Ramos (cell line): Measurements from ENCODE around the gene ERFE.

Experiments
- in situ Hi-C: fragments of 300-500 bp; cut with MboI; formaldehyde crosslinking; loops from one replicate; pipeline ENCODE4 v1.14.3; 2022; ENCODE audit warnings: low sequenced_read_pairs; ENCODE audit not compliant: unreplicated experiment

The ERFE gene

DNA sequence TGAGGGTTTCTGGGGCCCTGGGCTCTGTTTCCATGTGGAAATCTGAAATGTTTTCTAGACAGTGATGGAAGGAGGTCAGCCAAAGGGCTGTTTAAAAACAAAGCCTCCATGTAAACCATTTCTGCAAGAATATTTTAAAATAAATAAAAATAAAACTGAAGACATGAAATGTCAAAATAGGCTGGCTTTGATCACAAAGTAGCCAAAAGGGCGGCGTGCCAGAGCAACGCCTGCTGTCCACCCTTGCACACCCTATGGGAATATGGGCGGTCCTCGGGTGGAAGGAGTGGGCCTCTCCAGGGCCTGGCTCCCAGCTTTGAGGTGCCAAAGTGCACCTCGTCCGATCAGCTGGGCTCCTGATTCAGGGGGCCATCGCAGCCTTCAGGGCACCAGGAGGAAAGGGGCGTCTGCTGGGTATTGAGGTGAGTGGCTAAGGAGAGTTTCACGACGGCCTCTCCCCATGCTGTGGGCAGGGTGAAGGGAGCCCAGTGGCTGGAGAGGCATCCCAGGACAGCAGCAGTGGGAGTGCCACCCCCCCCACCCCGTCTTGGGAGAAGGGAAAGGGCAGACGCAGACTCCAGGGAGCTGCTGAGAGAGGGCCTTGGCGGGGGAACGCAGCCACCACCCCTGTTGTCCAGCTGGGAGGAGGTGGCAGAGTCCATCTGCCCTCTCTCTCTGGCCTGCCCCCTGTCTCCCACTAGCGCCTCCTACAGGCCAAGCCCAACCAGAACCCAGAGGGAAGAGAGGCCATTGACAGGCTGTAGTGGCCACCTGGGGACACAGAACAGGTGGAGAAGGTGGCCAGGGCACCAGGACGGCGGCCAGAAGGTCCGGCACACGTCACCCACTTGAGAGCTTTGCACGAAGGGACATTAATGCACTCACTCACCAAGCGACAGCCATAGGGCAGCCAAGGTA is 5.7 kb upstream of the ERFE start:
- in situ Hi-C loops, result no loop called here

DNA sequence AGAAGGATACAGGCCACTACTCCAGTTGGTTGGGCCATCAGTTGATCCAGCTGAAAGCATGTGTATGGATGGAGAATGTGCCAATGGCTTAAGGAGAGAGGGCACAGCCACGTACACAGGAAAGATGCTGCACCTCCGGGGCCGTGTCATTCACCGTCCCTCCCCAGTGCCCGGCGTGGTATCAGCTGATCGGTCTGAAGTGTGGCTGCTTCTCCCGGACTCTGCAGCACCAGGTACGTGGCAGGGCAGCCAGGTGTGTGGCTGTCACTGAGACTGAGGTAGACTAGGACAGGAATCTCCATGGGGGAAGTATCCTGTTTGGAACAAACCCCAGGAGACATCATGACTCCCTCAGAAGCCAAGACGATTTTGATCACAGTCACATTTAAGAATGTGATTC is 4.2 kb upstream of the ERFE start:
- in situ Hi-C loops, result no loop called here

DNA sequence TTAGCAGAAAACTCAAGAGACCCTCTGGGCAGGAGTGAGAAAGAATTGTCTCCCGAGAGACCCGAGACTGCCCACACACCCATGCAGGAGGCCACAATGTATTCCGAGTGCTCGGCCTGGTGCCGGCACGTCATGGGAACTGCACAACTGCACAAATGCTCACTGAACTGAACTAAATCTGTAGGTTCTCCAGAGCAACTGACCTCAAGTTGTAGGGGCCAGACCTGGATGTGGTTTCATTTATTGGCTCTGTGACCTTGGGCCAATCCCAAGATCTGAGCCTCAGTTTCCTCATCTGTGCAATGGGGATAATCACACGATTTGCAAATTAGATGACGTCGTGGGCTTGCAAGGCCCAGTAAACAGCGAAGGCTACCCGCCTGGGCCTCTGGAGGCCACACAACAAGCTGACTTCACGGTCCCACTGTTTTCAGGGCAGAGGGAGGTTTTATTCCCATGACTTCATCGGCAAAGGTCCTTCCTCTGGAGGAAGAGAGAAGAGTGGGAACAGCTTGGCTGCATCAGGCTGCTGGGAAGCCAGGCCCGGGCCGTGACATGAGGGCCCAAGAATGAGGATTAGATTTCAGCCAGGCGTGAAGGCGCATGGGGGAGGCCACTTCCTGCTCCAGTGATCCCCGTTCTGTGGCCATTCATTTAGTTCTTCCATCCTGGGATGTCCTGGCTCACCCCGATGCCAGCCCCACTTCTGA is 3.6 kb upstream of the ERFE start:
- in situ Hi-C loops, result no loop called here

DNA sequence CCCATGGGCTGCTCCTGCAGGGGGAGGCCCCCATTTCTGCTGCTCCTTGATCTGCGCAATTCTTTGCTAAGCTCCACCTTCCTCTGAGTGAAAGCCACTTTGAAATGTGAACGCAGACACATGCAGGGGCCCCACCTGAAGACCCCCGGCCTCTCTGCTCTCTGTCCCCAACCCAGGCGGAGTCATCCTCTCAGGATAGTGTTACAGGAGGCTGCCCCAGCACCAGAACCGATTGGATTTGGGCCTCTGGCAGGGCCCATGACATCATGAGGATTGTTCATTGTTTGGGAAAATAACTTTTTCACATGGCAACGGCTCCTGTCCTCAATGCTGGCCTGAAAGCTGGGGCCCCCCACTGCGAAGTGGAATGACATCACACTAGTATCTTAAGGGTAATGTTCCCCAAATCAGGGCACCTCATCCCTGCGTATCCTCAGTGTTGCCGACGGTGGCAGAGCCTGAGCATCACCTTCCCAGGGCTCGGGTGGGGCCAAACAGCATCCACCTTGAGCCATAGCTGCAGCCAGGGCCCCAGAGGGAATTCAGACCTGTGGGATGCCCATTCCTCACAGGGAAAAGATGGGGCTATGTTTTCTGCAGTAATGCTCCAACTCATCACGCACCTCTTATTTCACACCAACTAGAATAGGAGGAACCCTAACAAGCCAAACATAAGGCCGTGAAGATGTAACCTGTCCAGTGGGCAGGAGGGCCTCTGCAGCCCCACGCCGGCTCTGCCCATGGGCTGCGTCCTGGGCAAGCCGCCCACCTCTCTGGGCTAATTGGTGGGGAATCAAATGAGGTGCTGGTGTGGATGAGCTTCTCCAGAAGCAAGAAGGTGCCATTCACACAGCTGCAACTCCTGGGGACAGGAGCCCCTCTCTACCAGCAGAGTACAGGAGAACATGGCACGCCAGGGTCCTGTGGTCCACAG is 2.7 kb upstream of the ERFE start:
- in situ Hi-C loops, result no loop called here

DNA sequence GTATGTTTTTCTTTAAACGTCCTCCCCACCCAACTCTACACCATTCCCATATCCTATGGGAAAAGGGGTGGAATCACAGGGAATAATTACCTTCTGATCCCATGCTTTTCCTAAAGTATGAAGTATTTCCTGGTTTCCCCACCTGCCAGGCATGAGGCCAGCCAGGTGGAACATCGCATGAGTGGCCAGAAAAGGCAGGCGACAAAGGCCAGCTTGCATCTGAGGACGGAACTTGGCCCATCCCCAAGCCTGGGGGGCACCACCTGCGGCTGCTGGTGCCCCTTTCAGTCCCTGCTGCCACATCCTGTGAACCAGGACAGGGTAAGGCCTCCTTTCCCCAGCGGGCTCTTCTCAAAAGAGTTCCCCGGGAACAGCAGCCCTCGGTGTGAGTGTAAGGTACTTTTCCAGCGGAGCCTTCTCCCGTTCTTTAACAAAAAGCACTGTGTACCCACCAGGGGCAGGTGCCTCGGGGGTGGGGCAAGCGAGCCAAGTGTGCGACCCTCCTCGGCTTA is 1.2 kb upstream of the ERFE start:
- in situ Hi-C loops, result no loop called here

DNA sequence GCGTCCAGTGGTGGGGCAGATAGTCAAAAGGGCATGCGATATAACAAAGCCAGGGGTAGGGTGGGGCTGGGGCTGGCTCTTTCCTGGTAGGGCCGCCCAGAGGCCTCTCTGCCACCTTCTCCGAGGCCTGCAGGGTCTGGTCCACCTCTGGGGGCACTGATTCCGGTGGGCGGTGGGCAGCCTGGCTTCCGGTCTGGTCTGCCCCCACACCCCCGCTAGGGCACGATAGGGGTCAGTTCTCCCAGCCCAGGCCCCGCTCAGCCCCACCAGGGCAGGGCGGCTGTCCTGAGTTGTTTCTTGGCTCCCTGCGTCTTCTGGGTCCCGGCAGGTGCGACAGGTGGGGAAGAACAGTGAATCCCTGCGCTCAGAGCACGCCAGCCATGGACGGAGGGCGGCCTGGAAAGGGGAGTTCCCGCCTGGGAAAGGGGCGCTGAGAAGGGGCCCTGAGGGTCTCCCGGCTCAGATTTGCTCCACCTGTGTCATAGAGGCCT is 707 bp upstream of the ERFE start:
- in situ Hi-C loops, result no loop called here

DNA sequence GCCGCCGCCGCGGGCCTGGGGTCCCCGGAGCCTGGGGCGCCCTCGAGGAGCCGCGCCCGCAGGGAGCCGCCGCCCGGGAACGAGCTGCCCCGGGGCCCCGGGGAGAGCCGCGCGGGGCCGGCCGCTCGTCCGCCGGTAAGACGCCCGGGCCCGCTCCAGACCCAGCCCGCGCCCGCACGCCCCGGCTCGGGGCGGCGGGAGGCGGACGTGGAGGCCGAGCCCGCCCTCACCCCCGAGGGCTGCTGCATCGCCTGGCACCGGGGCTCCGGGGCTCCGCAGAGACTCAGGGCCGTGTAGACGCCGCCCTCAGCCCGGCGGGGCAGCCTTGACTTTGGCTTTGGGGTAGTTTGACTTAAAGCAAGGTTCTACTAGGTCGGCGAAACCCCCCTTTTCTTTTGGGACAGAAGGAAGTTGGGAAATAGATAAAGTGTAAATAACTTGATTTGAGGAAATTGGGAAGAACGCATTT is 335 bp downstream of the ERFE start:
- in situ Hi-C loops, result no loop called here

DNA sequence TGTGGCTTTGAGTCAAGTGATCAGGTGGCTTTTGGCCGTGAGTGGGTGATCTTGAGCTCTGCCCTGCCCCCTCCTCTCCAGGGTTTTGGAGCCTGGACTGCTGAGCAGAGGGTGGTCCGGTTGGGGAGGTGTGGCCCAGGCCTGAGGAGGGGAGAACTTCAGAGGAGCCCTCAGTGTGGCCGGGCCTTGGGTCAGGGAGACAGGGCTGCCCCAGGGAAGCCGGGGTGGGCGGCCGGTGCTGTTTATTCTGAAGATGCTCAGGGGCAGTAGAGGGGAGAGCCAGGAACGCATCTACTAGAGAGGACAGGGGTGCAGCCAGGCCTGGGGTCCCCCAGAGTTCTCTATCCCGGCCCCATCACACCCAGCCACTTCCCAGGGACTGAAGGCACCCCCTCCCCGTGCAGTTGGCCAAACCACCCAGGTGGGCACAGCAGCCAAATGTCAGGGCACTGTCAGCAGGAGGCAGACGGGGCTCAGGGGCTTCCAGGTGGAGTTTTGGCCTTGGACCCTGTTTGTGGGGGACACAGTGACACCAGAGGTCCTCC is 963 bp downstream of the ERFE start:
- in situ Hi-C loops, result no loop called here

DNA sequence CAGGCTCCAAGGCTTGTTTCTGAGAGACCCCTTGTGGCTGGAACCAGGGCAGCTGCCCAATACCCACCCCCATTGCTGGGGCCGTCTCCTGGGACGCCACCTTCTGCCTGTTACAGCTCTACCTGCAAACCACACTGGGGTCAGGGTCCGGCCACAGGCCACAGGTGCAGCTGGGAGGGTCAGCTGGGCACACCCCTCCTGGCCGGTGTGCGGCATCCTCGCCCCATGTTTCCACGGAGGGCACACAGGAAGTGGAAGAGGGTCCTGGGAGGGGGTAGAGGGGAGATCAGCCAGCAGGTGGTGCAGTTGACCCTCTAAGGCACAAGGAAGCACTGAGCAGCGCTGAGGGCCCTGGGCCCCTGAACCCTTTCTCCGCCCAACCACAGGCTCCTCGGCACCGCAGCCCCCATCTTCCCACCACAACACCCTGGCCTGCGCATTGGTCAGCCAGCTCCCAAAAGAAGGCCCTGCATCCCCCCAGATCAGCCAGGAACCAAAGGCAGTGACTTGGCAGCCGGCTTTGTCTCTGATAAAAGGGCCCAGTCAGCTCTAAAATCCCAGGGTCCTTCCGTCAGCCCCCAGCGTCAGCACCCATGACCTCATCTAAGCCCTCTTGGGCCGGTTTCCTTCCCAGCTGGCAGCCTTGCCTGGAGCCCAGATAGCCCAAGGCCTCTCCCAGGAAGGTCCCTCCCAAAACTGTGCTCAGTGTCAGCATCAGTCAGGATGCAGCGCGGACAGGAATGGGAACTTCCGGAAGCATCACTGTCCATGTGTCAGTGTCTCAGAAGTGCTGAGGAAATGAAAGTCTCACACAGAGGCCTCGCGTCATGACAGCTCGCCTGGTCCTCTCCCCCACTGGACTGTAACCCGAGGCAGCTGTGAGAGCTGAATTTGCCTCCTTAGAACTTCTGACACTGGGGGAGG is 1.7 kb downstream of the ERFE start:
- in situ Hi-C loops, result no loop called here

DNA sequence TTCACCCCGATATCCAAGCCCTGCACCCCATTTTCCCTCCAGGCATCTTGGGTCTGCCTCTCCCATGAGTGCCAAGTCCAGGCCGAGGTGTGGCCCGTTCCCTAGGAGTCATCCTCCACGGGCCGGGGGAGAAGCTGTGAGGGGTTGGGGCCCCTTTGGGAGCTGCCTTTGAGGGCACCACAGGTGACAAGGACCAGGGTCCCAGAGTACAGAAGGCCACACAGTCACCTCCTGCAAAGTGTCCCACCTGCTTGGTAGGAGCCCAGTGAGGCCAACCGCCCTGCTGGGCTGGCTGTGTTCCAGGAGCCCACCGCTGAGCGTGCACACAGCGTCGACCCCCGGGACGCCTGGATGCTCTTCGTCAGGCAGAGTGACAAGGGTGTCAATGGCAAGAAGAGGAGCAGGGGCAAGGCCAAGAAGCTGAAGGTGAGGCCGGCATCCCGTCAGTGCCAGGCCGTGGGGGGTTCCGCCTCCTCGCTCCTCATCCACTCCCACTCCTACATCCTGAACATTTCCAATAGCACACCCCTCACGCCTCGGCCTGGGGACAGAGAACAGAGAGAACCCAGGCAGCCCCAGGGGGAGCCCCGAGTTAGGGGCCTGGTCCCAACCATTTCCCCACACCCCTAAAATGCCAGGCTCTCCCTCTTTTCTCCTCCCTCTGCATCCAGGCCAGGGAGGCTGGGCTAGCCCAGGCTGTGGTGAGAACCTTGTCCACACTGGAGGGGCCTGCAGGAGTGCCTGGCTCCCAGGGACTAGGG is 2.7 kb downstream of the ERFE start:
- in situ Hi-C loops, result no loop called here

DNA sequence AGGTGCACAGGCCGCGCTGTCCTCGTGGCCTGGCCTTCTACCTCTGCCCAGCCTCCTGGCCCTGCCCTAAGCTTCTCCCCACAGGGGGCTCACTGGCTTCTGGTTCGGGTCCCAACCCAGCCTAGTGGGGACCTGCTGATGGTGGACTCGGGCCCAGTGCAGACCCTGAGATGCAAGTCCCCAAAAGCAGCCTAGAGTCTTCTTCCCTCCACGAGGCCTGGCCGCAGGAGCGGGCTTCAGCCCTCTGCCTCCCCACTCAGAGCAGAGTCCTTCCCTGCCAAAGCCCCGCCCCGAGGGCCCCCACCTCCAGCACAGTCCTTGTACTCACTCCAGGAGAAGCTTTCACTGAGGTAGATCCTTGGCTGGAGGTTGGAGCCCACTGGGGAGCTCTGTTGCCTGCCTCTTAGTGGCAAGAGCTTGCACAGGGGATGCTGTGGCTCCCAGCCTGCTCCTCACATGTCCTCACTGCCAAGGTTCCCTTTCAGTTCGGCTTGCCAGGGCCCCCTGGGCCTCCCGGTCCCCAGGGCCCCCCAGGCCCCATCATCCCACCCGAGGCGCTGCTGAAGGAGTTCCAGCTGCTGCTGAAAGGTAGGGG is 3.6 kb downstream of the ERFE start:
- in situ Hi-C loops, result no loop called here

DNA sequence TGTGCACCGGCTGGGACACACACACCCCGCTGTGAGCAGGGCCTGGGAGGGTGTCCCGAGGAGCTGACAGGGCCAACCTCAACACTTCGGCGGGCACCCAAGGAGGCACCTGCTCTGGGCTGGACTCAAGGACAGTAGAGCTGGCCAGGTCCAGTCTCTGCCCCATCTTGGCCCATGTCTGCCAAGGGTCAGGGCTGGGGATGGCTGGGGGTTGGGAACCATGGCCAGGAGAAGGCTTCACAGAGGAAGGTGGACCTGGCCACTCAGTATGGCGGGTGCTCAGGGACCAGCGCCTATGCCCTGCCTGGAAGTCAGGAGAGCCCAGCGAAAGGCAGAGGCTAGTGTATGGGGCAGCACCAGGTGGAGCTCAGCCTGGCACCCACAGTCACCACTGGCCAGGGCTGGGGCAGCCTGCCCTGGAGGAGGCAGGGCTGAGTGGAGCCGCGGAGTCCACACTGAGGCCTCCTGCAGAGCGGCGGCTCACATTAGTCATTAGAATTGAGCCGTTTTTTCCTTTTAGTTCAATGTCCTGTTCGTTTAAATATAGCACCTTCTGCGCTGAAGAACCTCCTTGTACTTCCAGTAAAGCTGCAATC is 4.2 kb downstream of the ERFE start:
- in situ Hi-C loops, result no loop called here

DNA sequence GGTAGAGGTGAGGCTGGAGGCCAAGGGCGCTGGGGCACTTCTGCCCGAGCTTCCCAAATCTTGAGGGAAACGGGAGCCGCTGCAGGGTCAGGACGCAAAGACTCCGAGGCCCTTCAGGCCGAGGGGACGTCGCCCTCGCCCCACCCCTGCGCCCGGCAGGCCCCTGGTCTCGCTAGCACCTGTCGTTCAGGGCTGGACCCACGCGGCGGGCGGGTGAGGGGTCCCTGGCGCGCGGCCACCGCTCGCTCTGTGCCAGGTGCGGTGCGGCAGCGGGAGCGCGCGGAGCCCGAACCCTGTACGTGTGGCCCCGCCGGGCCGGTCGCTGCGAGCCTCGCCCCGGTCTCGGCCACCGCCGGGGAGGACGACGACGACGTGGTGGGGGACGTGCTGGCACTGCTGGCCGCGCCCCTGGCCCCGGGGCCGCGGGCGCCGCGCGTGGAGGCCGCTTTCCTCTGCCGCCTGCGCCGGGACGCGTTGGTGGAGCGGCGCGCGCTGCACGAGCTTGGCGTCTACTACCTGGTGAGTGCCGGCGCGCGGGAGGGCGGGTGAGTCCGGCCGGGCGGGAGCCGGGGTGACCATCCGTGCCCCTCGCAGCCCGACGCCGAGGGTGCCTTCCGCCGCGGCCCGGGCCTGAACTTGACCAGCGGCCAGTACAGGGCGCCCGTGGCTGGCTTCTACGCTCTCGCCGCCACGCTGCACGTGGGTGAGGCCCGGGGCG is 4.9 kb downstream of the ERFE start:
- in situ Hi-C loops, result no loop called here

DNA sequence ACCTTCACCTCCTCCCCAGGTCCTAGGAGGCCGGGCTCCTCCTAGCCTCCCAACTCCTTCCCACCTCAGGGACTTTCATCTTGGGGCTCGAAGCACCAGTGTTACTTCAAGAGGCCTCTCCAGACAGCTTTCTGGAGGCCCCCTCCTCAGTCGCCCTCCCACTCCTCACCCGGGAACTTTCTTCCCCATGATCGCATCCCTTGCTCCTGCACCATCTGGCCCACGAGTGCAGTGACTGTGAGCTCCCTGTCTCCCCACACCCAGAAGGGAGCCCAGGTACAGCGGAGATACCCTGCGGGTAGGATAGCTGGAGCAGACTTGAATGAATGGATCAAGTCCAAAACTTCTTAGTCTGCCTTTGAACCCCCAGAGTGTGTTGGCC is 6.1 kb downstream of the ERFE start:
- in situ Hi-C loops, result loop anchor here (5.0 kb wide), 1 partner anchor 87 kb away; no protein-coding TSS in a partner anchor

DNA sequence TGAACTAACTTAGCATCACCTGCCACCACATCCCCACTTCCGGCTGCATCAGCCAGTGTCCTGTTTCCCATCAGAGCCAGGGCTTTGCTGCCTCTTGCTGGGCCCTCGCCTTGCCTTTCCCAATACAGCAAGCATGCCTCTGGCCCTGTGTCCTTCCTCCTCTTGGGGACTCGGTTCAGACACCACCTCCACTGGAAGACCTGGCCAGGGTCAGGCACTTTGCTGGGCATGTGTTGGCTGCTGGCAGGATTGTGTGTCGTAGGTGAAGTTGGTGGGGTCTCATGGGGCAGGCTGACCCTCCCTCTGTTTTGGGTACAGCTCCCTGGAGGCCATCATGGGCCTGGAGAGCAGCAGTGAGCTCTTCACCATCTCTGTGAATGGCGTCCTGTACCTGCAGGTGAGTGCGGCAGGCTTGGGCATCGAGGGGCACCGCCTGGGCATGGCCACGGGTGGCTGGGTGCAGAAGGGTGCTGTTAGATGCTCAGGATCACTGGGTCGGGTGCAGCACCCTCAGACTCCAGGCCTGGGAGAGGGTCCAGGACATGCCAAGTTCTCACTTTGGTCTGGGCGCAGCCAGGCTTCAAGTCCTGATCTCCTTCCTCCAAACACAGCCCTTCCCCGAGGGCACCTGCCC is 6.6 kb downstream of the ERFE start:
- in situ Hi-C loops, result loop anchor here (5.0 kb wide), 1 partner anchor 87 kb away; no protein-coding TSS in a partner anchor
